GM21737 (cell line): ENCODE data around the gene FAM78A.

Source experiments
- ATAC-seq: cut with Tn5 transposase; IDR thresholded peaks from one replicate; pipeline ENCODE4 v1.9.1; 2021; ENCODE audit warnings: mild to moderate bottlenecking, moderate library complexity; ENCODE audit not compliant: unreplicated experiment

FAM78A gene

DNA sequence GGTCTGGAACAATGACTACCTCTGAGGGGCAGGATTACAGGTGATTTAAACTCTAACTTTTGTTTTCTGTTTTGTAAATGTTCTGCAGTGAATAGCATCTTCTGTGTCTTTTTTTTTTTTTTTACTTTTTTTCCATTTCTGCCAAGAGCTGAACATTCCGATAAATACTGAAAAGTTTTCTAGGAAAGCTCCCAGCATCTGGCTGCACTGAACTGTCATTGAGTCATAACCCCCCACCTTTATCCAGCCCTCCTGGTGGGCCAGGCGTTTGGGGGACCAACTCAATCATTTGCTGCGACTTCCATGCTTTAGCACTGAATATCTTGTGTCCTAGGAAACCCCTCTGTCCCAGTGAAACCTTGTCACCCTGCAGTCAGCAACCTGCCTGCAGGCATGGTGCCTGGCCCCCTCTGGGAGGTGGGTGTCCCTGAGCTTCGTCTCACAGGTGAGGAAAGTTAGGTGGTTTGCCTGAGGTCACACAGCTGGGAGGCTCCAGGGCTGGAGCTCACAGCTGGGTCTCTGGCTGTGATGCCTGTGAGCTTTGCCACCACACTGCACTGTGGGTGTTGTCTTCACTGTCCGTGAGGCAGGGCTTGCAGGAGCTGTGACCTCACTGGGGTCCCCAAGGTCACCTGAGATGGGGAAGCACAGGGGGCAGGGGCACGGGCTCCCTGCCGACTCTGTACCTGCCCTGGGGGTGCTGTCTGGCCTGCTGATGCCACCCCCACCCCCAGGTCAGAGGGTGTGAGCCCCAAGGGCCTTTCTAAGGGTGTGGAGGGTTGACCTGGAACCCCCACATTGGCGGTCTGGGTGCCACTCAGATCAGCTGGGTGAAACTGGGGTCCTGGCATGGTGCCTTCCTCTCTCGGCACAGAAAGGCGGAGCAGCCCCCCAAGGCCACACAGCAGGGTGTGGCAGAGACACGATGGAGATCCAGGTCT lies 27.3 kb upstream of the FAM78A start:
- no peak for ATAC-seq

DNA sequence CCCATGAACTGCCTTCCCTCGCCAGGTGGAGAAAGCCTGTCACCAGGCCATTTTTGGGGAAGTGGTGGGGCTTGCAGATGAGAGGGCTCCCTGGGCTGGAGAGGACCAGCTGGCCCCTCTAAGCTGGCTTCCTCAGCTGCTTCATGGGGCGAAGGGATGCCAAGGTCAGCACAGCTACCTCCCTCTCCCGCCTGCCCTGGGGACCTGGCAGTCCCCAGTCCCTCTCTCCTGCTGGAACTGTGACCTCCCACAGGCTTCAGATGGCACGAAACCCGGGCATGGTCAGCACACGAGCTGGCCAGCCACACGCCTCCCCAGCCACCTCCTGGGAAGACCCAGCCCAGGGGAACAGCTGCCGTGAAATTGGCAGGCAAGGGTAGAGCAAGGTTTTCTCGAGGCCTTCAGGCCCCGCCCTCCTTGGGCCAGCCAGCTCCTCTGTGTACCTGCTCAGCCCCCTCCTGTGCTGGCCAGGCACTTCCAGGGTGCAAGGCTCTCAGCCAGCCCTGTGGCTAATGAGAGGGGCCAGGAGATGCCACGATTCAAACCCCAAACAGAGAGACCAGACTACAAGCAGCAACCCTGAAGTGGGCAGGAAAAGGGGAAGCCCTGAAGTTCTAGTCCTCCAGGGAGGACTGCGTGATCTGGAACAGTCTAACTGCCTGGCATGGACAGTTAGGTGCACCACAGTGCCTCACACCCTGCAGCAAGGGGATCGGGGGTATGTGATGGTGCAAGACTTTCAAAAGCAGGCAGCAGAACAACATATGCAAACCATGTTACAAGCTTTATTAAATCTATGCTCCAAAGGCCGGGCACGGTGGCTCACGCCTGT lies 26.1 kb upstream of the FAM78A start:
- ATAC-seq: no peak

GRCh38 chr9:131300444-131300843 lies 24.1 kb upstream of the FAM78A start:
- no peak for ATAC-seq

- ATAC-seq: no peak
These were observed 23.6 kb upstream of the FAM78A start for GRCh38 chr9:131299961-131300347.

GRCh38 chr9:131299346-131299960 lies 23.1 kb upstream of the FAM78A start:
- no peak for ATAC-seq

DNA sequence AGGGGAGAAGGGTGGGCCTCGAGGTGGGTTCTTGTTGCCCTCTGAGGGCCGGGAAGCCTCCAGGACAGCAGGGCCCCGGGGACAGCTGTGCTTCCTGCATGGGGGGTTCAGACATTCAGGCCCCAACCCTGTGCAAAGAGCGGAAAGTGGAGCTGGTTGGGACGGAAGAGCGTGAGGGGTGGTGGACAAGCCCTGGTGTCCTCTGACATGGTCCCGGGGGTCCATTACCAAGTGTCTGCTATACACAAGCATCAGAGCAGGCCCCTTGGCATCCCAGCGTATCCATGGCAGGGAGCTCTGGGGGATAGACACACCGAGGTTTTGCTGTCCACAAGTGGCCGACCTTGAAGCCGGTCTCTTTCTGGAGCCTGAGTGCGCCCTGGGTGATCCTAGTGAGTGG lies 22.5 kb upstream of the FAM78A start:
- no peak for ATAC-seq

GRCh38 chr9:131298341-131298740 lies 22.0 kb upstream of the FAM78A start:
- no peak for ATAC-seq

DNA sequence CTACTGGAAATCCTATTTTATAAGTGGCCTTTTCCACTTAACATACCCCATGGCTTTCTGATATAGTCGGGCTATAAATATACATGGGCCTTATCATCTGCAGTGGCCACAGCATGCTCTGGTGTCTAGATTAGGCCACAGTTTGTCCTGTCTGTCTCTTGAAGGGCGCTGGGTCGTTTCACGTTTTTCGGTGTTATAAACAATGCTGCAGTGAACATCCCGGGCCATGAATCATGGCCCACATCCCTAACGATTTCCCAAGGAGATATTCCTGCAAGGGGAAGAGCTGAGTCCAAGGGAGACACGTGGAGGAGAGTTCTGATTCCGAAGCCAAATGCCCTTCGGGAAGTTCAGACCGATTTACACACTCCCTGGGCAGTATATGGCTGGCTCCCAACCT lies 21.6 kb upstream of the FAM78A start:
- ATAC-seq: no peak

DNA sequence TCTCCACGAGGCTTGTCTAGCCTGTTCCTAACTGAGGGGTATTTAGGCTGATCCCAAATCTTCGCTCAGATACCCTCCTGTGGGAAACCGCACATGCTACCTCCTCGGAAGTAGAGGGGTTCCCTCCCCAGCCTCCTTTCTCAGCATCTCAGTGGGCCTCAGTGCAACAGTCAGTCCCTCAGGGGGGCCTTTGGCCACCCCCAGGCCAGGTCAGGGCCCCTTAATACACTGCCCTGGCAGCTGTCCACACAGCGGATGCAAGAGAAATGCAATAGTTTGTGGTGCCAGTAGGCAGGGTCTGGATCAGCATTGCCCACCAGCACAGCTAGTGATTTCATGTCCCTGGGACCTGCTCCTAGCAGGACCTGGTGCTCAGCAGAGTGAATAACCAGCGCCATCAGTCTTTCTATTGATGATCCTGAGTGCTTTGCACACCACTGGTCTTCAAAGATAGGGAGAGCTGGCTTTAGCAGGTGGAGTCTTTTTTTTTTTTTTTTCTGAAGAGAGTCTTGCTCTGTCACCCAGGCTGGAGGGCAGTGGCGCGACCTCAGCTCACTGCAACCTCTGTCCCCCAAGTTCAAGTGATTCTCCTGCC lies 20.7 kb upstream of the FAM78A start:
- ATAC-seq: no peak

GRCh38 chr9:131296460-131296859 lies 20.1 kb upstream of the FAM78A start:
- no peak for ATAC-seq

DNA sequence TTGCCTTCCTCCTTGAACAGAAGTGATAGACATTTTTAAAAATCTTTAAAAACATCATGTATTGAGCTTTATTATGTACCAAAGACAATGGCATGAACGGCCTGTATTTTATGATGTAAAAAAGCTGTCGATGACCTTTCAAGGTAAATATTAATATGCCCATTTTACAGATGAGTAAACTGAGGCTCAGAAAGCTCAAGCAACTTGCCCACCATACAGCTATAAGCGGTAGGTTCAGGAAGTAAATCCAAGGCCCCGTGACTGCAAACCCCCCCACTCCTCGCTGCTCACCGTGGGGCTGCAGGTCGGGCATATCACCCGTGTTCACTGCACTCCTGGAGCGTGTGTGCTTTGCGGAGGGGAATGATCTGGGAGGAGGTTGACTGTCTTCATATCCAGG lies 16.6 kb upstream of the FAM78A start:
- no peak for ATAC-seq

DNA sequence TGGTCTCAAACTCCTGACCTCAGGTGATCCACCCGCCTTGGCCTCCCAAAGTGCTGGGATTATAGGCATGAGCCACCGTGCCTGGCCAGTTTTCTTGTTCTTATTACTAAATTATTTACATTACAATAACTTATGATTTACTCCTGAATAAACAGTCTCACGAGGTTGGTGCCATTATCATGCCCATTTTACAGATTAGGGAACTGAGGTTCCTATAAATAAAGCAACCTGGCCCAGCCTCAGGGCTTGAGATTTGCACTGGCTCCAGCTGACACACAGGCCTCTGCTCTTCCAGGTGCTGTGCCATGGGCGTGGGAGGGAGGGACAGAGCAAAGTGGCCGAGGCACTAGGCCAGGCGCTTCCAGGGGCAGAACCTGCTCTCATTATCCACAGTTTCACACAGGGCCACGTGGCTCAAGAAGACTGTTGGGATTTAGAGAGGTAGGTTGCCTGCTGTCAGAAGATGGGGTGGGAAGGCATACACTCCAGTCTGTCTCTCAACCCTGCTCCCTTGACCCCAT lies 15.5 kb upstream of the FAM78A start:
- ATAC-seq: no peak

DNA sequence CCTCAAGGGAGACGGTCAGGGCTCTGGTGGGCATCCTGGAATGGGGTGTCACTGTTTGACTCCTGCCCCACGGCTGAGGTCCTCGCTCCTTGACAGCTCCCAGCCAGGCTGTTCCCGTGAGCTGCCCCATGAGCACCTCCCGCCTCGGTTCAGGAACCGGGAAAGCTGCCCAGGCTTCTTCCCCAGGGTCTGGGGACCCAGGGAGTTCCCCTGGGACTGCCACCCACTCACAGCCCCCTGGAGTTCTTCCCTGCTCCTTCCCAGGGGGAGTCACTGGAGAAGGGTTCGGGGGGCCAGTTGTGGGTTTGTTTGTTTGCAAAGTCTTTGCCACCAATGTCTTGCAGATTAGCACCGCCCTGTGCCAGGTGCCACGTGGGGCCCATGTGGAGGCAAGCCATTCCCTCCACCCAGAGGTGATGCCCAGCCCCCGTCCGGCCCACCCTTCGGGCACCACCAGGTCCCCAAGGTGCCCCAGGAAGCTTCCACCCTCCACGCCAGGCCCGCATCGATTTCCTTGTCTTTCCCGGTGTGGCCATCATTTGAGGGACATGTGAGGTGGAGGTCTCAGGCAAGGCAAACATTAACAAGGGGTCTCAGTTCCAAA lies 14.6 kb upstream of the FAM78A start:
- ATAC-seq: no peak

- no peak for ATAC-seq
These were observed 13.9 kb upstream of the FAM78A start for GRCh38 chr9:131290036-131290766.

DNA sequence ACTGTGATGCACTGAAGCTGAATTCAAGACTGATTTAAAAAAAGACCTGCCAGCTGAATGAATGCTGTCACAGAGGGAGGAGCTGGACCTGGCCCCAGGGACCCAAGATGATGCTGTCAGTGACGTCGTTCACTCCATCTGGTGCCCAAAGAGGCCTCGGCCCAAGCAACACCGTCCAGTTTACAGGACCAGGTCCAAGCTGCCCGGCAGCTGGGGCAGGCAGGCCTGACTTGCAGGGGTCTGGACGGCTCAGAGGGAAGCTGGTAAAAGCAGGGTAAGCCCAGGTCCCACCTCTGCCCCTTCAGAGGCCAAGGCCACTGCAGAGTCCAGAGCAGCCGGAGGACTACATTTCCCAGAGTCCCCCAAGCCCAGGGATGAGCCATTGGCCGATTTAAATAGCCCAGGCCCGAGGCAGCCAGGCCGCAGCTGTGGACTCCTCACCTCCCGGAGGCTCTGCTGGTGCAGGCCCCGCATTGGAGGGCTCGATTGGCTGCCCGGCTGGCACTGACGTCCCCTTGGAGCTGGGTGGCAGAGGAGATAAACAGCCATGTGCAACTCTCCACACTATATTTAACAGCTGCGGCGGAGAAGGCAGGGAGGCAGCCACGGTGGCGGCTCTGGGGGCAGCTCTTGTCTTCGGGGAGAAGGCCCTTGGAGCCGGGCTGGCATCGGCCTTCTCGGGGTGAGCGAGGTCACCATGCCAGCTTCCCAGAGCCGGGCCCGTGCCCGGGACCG lies 13.2 kb upstream of the FAM78A start, which contains the start of gene PLPP7:
PLPP7 (plus strand) TSS at position 423 of the 735 bp plus-strand sequence; CDS start at position 698, 275 bp downstream.
- ATAC-seq: no peak

GRCh38 chr9:131288217-131288616 lies 11.9 kb upstream of the FAM78A start:
- ATAC-seq: no peak

DNA sequence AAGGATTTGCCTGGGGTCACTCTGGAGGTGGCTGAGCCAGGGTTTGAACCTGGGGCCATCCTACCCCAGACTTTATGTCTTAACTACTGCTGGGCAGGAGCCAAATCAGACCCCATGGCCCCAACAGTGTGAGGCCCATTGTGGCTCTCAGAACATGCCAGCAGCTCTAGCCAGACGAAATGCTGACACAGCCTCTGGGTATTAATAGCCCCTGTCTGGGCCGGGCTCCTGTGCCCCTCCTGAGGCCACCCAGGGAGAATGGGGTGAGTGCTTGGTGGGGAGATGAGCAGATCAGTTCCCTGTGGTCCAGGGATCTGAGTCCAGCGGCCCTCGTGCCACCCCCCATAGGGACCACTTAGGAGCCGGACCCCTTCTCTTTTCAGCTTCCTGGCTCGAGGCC lies 11.0 kb upstream of the FAM78A start:
- no peak for ATAC-seq

- ATAC-seq: no peak
These were observed 8.5 kb upstream of the FAM78A start for GRCh38 chr9:131284856-131285255.
